Activated CD4-positive, CD25-positive, alpha-beta regulatory T cell (primary cell): ENCODE measurements around the gene TNIP3.
"Not testable (repeated sequence)": the region's sequence is repeated elsewhere in the genome, so short reads cannot be mapped to it uniquely, and the experiment has no call there.

Source experiments
- DNase-seq, 4 experiments: peaks; one replicate each; lab custom pipeline; 2025; lab: John Stamatoyannopoulos, UW

Gene TNIP3

GRCh38 chr4:121177246-121178137 lies 13.4 kb upstream of the TNIP3 start:
- DNase-seq: no peak

DNA sequence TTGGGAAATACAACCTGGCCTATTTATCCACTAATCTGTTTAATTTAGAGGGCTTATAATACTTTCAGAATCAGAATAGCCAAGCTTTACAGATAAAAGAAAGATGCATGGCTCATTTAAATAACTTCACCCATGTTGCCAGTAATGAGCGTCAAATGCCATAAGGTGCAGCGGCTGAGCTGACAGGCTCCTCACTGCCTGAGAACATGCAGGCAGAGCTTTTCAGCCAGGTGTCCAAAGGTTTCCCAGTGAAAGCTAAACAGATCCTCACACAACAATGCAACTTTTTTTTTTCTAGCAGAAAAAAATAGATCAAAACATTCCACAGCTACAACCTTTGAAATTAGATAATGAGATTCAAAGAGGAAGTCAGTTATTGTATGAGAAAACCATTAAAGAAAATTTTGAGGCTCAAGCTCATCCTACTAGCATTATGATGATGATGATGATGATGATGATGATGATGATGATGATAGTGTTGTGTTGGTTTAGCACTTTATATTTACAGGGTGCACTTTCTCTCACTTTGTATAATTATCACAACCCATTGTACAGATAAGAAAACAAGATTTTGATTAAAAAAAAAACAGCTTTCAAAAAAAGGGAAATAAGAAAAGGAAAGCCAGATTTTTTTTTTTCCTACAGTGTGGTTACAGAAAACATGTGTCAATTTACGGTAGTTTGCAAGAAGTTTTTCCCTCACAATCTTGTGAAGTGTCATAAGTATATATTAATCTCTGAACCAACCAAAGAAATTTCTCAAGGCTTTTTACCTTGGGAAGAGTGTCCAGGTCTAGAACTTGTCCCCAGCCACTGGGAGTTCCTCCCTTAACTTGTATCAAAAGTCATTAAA lies 12.2 kb upstream of the TNIP3 start:
- no peak for DNase-seq

GRCh38 chr4:121171477-121171876 lies 7.4 kb upstream of the TNIP3 start:
- not testable (repeated sequence) for DNase-seq

DNA sequence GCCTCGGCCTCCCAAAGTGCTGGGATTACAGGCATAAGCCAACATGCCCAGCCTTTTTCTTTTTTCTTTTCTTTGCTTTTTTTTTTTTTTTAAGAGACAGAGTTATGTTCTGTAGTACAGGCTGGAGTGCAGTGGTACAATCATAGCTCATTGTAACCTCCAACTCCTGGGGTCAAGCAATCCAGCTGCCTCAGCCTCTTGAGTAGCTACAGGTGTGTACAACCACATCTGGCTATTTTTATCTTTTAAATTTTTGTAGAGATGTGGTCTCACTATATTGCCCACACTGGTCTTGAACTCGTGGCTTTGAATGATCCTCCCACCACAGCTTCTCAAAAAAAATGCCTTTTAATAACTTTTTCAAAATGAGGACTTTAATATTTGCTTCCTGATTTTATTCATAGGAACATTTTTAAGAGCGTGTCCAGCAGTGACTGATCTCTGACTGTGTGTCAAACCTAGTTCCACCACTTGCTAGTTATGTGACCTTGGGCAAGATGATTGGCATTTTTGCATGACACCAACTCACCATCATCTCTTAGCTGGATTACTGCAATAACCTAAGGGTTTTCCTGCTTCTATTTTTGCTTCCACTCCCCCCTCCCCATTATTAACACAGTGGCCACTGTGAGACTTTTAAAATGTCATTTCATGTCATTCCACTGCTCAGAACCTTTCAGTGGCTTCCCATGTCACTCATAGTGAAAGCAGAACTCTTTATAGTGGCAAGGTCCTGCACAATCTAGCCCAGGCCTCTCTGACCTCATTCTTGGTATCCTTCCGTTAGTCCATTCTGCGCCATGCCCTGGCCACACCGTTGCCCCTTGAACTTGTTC lies 4.5 kb upstream of the TNIP3 start:
- DNase-seq: no peak

GRCh38 chr4:121166976-121167375 lies 2.9 kb upstream of the TNIP3 start:
- no peak for DNase-seq

- DNase-seq: no peak
Measured at GRCh38 chr4:121165206-121165605, 1.1 kb upstream of the TNIP3 start.

DNA sequence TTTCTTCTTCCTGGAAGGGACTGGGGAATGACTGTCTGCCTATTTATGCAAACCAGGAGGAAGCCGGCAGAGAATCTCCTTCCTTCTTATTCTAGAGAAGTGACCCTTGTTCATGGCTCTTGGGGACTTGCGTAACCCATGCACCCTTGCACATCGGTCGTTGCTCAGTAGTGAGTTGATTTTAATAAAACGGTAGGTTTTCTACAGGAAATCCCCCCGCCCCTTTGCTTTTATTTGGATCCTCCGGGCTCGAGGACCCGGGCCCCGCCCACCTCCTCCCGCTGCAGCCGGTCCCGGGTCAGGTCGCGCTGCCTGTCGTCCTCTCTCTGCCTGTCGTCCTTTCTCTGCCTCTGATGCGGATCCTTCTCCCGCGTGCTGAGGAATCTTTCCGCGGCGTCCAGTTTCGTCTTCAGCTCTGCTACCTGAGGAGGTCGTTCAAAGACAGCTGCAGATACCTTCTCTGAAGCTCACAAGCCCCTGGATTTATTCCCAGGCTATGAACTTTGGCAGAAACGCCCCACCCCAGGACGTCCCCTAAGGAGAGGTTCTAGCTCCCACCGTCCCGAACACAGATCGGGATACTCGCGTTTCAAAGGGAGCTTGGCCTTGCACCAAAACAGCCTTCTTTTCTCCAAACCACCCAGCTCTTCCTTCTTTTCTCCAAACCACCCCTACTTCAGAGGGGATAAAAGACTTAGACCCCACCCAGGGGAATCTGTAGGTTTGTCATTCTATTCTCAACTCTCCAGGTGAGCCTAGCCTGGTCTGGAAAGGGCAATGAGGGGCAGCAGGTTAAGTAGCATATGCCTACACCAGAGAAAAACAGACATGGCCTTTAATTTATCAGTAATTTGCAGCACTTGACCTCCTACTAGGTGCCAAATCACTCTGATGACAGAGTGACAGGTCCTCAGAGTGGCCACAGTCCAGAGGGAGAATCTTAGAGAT lies 7.0 kb downstream of the TNIP3 start:
- peak in 3 of 4 experiments; percentile 1 to 6 (median 3) for DNase-seq

DNA sequence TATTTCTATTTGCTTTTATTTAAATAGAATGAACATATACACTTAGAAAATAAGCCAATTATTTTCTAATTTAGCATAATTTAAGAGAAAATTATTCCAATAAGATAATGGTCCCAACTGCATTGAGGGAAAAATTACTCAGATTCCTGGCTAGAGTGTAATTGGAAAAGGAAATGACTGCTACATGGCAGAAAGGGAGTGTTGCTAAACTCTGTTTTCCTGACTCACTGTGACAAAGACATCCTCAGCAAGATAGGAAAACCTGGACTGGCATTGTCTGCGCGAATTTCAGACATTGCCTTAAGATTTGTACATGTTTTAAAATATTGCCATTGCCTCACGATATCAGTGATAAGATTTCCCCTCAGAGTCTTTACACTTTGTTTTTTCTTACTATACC lies 8.2 kb downstream of the TNIP3 start:
- DNase-seq: no peak

GRCh38 chr4:121154103-121154515 lies 10.0 kb downstream of the TNIP3 start:
- no peak for DNase-seq

- no peak for DNase-seq
Measured at GRCh38 chr4:121151942-121152341, 12.2 kb downstream of the TNIP3 start.

GRCh38 chr4:121150486-121150885 lies 13.6 kb downstream of the TNIP3 start:
- no peak for DNase-seq

DNA sequence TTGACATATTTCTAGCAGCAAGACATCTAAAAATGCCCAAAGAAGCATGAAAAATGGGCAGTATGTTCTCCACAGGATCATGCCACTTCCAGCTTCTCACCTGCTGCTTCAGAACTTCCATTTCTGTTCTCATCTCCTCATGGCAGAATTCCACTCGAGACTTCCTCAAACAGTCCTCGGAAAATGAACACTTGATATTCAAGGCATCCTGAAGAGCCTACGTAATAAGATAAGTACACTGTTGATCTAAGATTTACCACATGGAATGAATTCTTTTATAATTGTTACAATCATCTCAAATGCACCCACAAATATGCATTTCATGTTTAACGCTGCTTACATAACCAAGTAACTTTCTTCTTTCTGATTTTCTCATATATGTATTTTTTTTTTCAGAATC lies 14.1 kb downstream of the TNIP3 start:
- DNase-seq: no peak

- DNase-seq: no peak
Measured at GRCh38 chr4:121148621-121149020, 15.5 kb downstream of the TNIP3 start.

- DNase-seq: no peak
Measured at GRCh38 chr4:121148000-121148399, 16.1 kb downstream of the TNIP3 start.

- DNase-seq: no peak
Measured at GRCh38 chr4:121146530-121146929, 17.6 kb downstream of the TNIP3 start.

DNA sequence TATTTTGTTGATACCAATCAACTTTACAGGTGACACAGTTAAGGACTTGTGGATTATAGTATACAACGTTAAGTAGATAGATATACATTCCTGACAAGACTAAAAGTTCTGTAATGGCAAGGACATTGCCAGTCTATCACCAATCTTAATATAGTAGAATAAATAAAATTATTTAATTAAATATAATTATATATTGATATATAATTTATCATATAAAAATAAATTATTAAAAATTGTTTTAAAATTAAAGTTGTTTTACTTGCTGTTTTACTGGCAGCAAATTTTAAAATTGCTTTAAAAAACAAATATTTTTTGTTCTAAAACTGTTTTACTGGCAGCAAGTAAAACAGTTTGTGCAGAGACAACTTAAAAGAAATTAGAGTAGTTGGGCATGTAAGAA lies 18.7 kb downstream of the TNIP3 start:
- DNase-seq: no peak

GRCh38 chr4:121144021-121144420 lies 20.1 kb downstream of the TNIP3 start:
- DNase-seq: no peak

DNA sequence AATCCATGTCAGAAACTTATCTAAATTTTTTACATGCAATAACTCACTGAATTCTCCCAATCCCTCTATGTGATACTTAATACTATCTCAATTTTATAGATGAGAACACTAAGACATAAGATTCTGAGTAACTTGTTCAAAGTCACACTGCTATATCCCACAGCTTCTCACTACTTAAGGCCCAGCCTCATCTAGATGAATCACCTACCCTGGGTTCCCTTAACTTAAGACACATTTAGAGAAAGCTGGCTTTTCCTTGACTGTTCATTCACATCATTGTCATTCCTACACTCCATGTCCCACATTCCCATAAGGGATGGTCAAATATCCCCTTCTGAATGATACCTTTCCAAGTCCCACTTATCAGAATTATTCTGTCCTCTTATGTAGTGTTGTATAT lies 21.0 kb downstream of the TNIP3 start:
- no peak for DNase-seq

- DNase-seq: no peak
Measured at GRCh38 chr4:121140716-121141460, 23.2 kb downstream of the TNIP3 start.

DNA sequence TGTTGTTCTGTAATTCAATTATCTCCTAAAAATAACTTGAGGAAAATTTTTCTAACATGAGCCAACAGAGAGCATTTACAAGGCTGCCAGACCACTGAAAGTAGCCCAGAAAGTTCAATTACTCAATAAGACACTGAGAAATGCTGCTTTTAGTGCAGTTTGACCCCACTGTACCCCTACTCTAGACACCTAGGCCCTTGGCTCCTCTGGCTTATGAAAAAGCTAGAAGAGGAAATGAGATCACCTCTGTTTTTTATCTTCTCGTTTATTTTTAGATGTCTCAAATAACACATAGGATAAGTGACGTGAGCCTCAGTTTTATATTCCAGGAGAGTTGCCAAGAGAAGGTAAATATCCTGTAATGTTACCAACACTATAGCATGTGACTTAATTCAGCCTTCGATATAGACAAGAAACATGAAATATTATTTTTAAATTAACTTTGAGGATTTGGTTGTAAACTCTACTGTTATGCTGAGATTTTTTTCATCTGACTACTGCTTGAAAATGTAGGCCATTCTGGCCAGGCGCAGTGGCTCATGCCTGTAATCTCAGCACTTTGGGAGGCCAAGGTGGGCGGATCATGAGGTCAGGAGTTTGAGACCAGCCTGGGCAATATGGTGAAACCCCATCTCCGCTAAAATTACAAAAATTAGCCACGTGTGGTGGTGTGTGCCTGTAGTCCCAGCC lies 24.4 kb downstream of the TNIP3 start:
- no peak for DNase-seq
